Measurements from ENCODE around the gene GPBP1L1.

DNA sequence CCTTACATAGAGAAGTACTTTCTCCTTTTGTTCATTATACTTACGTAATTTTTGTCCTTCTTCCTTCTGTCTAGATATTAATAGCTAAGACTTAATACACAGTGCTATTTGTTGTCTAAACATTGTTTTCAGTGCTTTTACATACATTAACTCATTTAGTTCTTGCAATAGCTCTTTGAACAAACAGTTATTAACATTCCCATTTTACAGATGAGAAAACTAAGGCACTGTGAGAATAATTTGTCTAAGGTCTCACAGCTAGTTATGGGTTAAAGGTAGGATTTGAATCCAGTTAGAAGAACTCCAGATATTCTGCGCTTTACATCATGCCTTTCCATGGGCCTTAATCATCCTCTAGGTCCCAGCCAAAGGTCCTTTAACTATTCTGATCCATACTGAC lies 82.1 kb downstream of the GPBP1L1 start:
- no peak for TF ChIP-seq POLR2A (IDR thresholded peaks at IDR 0.05)
- TF ChIP-seq, protein P1, sequence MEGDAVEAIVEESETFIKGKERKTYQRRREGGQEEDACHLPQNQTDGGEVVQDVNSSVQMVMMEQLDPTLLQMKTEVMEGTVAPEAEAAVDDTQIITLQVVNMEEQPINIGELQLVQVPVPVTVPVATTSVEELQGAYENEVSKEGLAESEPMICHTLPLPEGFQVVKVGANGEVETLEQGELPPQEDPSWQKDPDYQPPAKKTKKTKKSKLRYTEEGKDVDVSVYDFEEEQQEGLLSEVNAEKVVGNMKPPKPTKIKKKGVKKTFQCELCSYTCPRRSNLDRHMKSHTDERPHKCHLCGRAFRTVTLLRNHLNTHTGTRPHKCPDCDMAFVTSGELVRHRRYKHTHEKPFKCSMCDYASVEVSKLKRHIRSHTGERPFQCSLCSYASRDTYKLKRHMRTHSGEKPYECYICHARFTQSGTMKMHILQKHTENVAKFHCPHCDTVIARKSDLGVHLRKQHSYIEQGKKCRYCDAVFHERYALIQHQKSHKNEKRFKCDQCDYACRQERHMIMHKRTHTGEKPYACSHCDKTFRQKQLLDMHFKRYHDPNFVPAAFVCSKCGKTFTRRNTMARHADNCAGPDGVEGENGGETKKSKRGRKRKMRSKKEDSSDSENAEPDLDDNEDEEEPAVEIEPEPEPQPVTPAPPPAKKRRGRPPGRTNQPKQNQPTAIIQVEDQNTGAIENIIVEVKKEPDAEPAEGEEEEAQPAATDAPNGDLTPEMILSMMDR (IDR thresholded peaks at IDR 0.05), result no peak
- no peak for TF ChIP-seq POLR2AphosphoS5 (IDR thresholded peaks at IDR 0.05)
